ENCODE data around the gene PPP1R14B. TPM values are rescaled to one million over a fixed set of nuclear protein-coding genes. Genes with fewer than 3 reads are reported as not detected.

The PPP1R14B gene
- total and polyA plus RNA-seq, 2 of the 13 experiments (the other 11 are each of a cell fraction or from before 2014, with no cell fraction given) = 110 to 148 TPM

GRCh38 chr11:64294774-64295173 is 48.0 kb upstream of the PPP1R14B start:
- Histone ChIP-seq H3K36me3 (replicated peaks in 1 of 2; ENCODE audit: control insufficient read depth in 1 of 2, insufficient read depth in 2 of 2, low read length in 2 of 2) (no peaks in the 10 kb centered on the region), H4K20me1 (ENCODE audit: insufficient read depth, low read length) (0 out of 2 replicates have a peak, but pooled peaks cover 5% of the 10 kb centered on the region), H3K27me3 (ENCODE audit: control insufficient read depth in 1 of 2, insufficient read depth in 2 of 2, low read length in 2 of 2) (peaks cover 39 to 92% of the 10 kb centered on the region in 2 experiments), H3K4me3 (replicated peaks in 1 of 3; ENCODE audit: insufficient read depth in 1 of 3, low read depth in 2 of 3, low read length in 3 of 3) (no peak overlapping the region), H3K4me2 (ENCODE audit: low read depth, low read length) (no peak overlapping the region), H3K4me1 (ENCODE audit: insufficient read depth, low read length) (peaks cover 6% of the 10 kb centered on the region), H3K79me2 (ENCODE audit: insufficient read depth, low read length) (no peaks in the 10 kb centered on the region), H3K9me3 (ENCODE audit: low read length) (no peaks in the 10 kb centered on the region), H2AFZ (ENCODE audit: low read length) (no peak overlapping the region), H3K9ac (ENCODE audit: insufficient read depth, low read depth, low read length) (no peak overlapping the region), H3K27ac (ENCODE audit: extremely low read length, insufficient read depth, low read length) (no peak overlapping the region)
- FAIRE-seq = no peak
- intact Hi-C loops (cut with micrococcal nuclease; ENCODE audit: unreplicated experiment) (no loop called here), in situ Hi-C loops (cut with HindIII; ENCODE audit: extremely low pct_ligation_motif_present, low pct_unique_long_range_greater_than_20kb) (no loop called here)
- no TSS peak for BruUV-seq (replicated peaks)
- ChIA-PET POLR2A (no interaction called here), CTCF (ENCODE audit: low intra/inter-chr PET ratio, low total read pairs) (no interaction called here)
- 23% methylated on average over 3 of the region's 3 CpGs for WGBS (ENCODE audit: low lambda C conversion rate)
- DNase-seq (ENCODE audit: low spot score) = no peak
- no peak for ATAC-seq
- TF ChIP-seq ZKSCAN1 (IDR thresholded peaks at IDR 0.05; ENCODE audit: low read length) = peak; percentile 62; the same call in 1 of the 2 replicates
- TF ChIP-seq ZNF34 (CRISPR knock-in tag; IDR thresholded peaks at IDR 0.05; ENCODE audit: borderline replicate concordance) = no peak

- Histone ChIP-seq H3K27me3 (ENCODE audit: control insufficient read depth in 1 of 2, insufficient read depth in 2 of 2, low read length in 2 of 2) (peaks cover 27 to 71% of the 10 kb centered on the region in 2 experiments), H3K4me3 (replicated peaks in 1 of 3; ENCODE audit: insufficient read depth in 1 of 3, low read depth in 2 of 3, low read length in 3 of 3) (peak overlapping the region in 2 of 3 experiments; percentile 19 to 61; a peak in 3 of 6 replicates), H2AFZ (ENCODE audit: low read length) (no peak overlapping the region), H3K4me1 (ENCODE audit: insufficient read depth, low read length) (0 out of 2 replicates have a peak, but pooled peaks cover 12% of the 10 kb centered on the region), H3K27ac (ENCODE audit: extremely low read length, insufficient read depth, low read length) (no peak overlapping the region), H3K9ac (ENCODE audit: insufficient read depth, low read depth, low read length) (no peak overlapping the region), H3K79me2 (ENCODE audit: insufficient read depth, low read length) (no peaks in the 10 kb centered on the region), H3K4me2 (ENCODE audit: low read depth, low read length) (peak overlapping the region; percentile 60), H4K20me1 (ENCODE audit: insufficient read depth, low read length) (0 out of 2 replicates have a peak, but pooled peaks cover under 1% of the 10 kb centered on the region), H3K36me3 (replicated peaks in 1 of 2; ENCODE audit: control insufficient read depth in 1 of 2, insufficient read depth in 2 of 2, low read length in 2 of 2) (no peaks in the 10 kb centered on the region), H3K9me3 (ENCODE audit: low read length) (no peaks in the 10 kb centered on the region)
- BruUV-seq (replicated peaks) = no TSS peak
- TF ChIP-seq ARNT2 (CRISPR knock-in tag; IDR thresholded peaks at IDR 0.05; ENCODE audit: low read depth) (no peak), ZSCAN25 (CRISPR knock-in tag; IDR thresholded peaks at IDR 0.05) (no peak), EZH2 (conservative IDR thresholded peaks at IDR 0.05; ENCODE audit: low read depth, low read length) (peak; percentile 64), EED (CRISPR knock-in tag; IDR thresholded peaks at IDR 0.05) (0 out of 2 replicates have a peak, but pooled peaks have one; percentile 7)
- CTCF ChIA-PET (ENCODE audit: low intra/inter-chr PET ratio, low total read pairs) = no interaction called here
- intact Hi-C loops (cut with micrococcal nuclease; ENCODE audit: unreplicated experiment) = no loop called here
- DNase-seq (ENCODE audit: low spot score) (no peak), ATAC-seq (peak; percentile 39), FAIRE-seq (no peak)
- 16% methylated on average over 15 of the region's 42 CpGs for WGBS (ENCODE audit: low lambda C conversion rate)
- in situ Hi-C loops (cut with HindIII; ENCODE audit: extremely low pct_ligation_motif_present, low pct_unique_long_range_greater_than_20kb) = no loop called here
- POLR2A ChIA-PET = no interaction called here
Observed at GRCh38 chr11:64292460-64293254, 45.9 kb upstream of the PPP1R14B start.

All from HepG2 (cell line).